GM12873 (cell line): Measurements from ENCODE around the gene ANGEL2.

Source experiments
- CTCF ChIP-seq: IDR thresholded peaks from 2 replicates; pipeline ENCODE4 v1.5.1; 2012; ENCODE audit warnings: low read depth, mild to moderate bottlenecking, moderate library complexity, low read length, control low read depth; ENCODE audit not compliant: insufficient read depth; ENCODE audit errors: missing control alignments

ANGEL2 gene

GRCh38 chr1:213003256-213003655 is 12.4 kb downstream of the ANGEL2 start:
- TF ChIP-seq CTCF, result no peak

- TF ChIP-seq CTCF, result no peak
These were observed 20.7 kb downstream of the ANGEL2 start for GRCh38 chr1:212994926-212995325.

- no peak for TF ChIP-seq CTCF
These were observed 25.4 kb downstream of the ANGEL2 start for GRCh38 chr1:212990276-212990675.

- TF ChIP-seq CTCF, result no peak
These were observed 27.9 kb downstream of the ANGEL2 start for GRCh38 chr1:212987702-212988322.

- no peak for TF ChIP-seq CTCF
These were observed 29.1 kb downstream of the ANGEL2 start for GRCh38 chr1:212986551-212986950.

GRCh38 chr1:212984522-212985291 is 31.0 kb downstream of the ANGEL2 start:
- TF ChIP-seq CTCF, result no peak

- TF ChIP-seq CTCF, result no peak
These were observed 32.2 kb downstream of the ANGEL2 start for GRCh38 chr1:212983482-212983881.
